GM10847 (cell line): ENCODE measurements around the gene MBD1.

ENCODE experiments used
- POLR2A ChIP-seq: IDR thresholded peaks from 2 replicates; pipeline ENCODE4 v1.6.1; 2011; ENCODE audit not compliant: insufficient read length; ENCODE audit errors: extremely low read depth

The MBD1 gene

GRCh38 chr18:50250935-50251334 is 30.4 kb downstream of the MBD1 start:
- no peak for TF ChIP-seq POLR2A

GRCh38 chr18:50249576-50249975 is 31.7 kb downstream of the MBD1 start:
- TF ChIP-seq POLR2A: no peak

GRCh38 chr18:50247561-50247960 is 33.8 kb downstream of the MBD1 start:
- TF ChIP-seq POLR2A: no peak

GRCh38 chr18:50240080-50240563 is 41.2 kb downstream of the MBD1 start:
- TF ChIP-seq POLR2A: no peak

GRCh38 chr18:50232419-50232818 is 48.9 kb downstream of the MBD1 start:
- no peak for TF ChIP-seq POLR2A

GRCh38 chr18:50231621-50232020 is 49.7 kb downstream of the MBD1 start:
- TF ChIP-seq POLR2A: no peak
